SKM-1 (cell line): ENCODE results near the gene FTO.

ENCODE experiments used
- DNase-seq: peaks from one replicate; lab custom pipeline; 2025; ENCODE audit not compliant: unreplicated experiment; lab: John Stamatoyannopoulos, UW

FTO gene

GRCh38 chr16:54194334-54194743 lies 490.4 kb downstream of the FTO start:
- DNase-seq, result no peak

GRCh38 chr16:54197758-54198157 lies 493.8 kb downstream of the FTO start:
- no peak for DNase-seq

- DNase-seq, result no peak
Observed at GRCh38 chr16:54199487-54200160, 495.7 kb downstream of the FTO start.

- no peak for DNase-seq
Observed at GRCh38 chr16:54200161-54200534, 496.2 kb downstream of the FTO start.

- DNase-seq, result no peak
Observed at GRCh38 chr16:54200720-54201119, 496.8 kb downstream of the FTO start.

- DNase-seq, result no peak
Observed at GRCh38 chr16:54201200-54201599, 497.2 kb downstream of the FTO start.
